Measurements from ENCODE around the gene SEMG2. TPM values are rescaled to one million over a fixed set of nuclear protein-coding genes. Genes with fewer than 3 reads are reported as not detected.

Gene SEMG2
- total and polyA plus RNA-seq, 10 of the 15 experiments (the other 5 are each of a cell fraction or from before 2014, with no cell fraction given): not detected

GRCh38 chr20:45269056-45269455, 47.9 kb downstream of the SEMG2 start:
- ChIA-PET SMC1A (ENCODE audit: uncharacterized antibody, unreplicated experiment) (interaction anchor here (0.8 kb wide), 1 partner anchor 9 kb away, joined by 3 read pairs; no protein-coding TSS in a partner anchor), CTCF (interaction anchor here (0.8 to 1.3 kb wide), 3 partner anchors 10 to 32 kb away, joined by 3 read pairs; no protein-coding TSS in a partner anchor), RAD21 (ENCODE audit: unreplicated experiment) (no interaction called here), POLR2A (no interaction called here)
- BruUV-seq (replicated peaks): no TSS peak
- Histone ChIP-seq H3K79me2 (ENCODE audit: control insufficient read depth, insufficient read depth, low read length) (no peaks in the 10 kb centered on the region), H3K4me2 (ENCODE audit: control insufficient read depth, insufficient read depth) (no peak overlapping the region), H4K20me1 (ENCODE audit: control insufficient read depth, insufficient read depth) (no peaks in the 10 kb centered on the region), H3K27ac (ENCODE audit: control insufficient read depth, insufficient read depth) (no peak overlapping the region), H3K36me3 (ENCODE audit: control insufficient read depth in 2 of 2, insufficient read depth in 2 of 2, low read length in 1 of 2) (no peaks in the 10 kb centered on the region), H3K9me3 (replicated peaks; ENCODE audit: control insufficient read depth, insufficient read depth, low read length) (no peaks in the 10 kb centered on the region), H3K4me1 (ENCODE audit: control insufficient read depth, insufficient read depth, low read length) (no peaks in the 10 kb centered on the region), H3K4me3 (no peak overlapping the region), H3K9ac (ENCODE audit: control insufficient read depth, insufficient read depth, low read length) (no peak overlapping the region), H3K27me3 (replicated peaks in 1 of 2; ENCODE audit: control insufficient read depth in 2 of 2, insufficient read depth in 2 of 2, low read length in 1 of 2) (peaks cover 3% of the 10 kb centered on the region in 2 experiments; a peak in 2 of 4 replicates), H2AFZ (ENCODE audit: control insufficient read depth, low read depth, low read length) (no peak overlapping the region)
- TF ChIP-seq ZNF24 (IDR thresholded peaks at IDR 0.05) (no peak), E2F4 (IDR thresholded peaks at IDR 0.05; ENCODE audit: low read depth, low read length) (no peak), RBBP5 (conservative IDR thresholded peaks at IDR 0.05) (no peak), MLLT1 (IDR thresholded peaks at IDR 0.05) (no peak), MYB (IDR thresholded peaks at IDR 0.05; ENCODE audit: borderline replicate concordance, low read depth, low read length) (no peak), POLR2A (IDR thresholded peaks at IDR 0.05; ENCODE audit: low read depth, low read length) (no peak), FOXM1 (IDR thresholded peaks at IDR 0.05; ENCODE audit: low read depth, low read length) (no peak), SIN3A (IDR thresholded peaks at IDR 0.05; ENCODE audit: low read depth, low read length) (no peak), ZNF384 (IDR thresholded peaks at IDR 0.05; ENCODE audit: borderline replicate concordance, low read depth, low read length) (no peak)
- intact Hi-C loops (cut with micrococcal nuclease; ENCODE audit: unreplicated experiment) (no loop called here), in situ Hi-C loops (cut with MboI) (no loop called here)
- FAIRE-seq: no peak
- 41% methylated on average over 3 of the region's 3 CpGs for WGBS (ENCODE audit: insufficient coverage, insufficient replicate concordance, low lambda C conversion rate, missing lambda C conversion rate)
- DNase-seq (ENCODE audit: low read depth, low spot score): no peak
- no peak for ATAC-seq

Measured in GM12878 (cell line).